ENCODE measurements around the gene DIO1. TPM values are rescaled to one million over a fixed set of nuclear protein-coding genes. Genes with fewer than 3 reads are reported as not detected.
A peak's percentile ranks its signal among the peaks of the same experiment; 100 is the strongest.

Gene DIO1
- total RNA-seq, 1 experiment from 2014 or later: not detected

DNA sequence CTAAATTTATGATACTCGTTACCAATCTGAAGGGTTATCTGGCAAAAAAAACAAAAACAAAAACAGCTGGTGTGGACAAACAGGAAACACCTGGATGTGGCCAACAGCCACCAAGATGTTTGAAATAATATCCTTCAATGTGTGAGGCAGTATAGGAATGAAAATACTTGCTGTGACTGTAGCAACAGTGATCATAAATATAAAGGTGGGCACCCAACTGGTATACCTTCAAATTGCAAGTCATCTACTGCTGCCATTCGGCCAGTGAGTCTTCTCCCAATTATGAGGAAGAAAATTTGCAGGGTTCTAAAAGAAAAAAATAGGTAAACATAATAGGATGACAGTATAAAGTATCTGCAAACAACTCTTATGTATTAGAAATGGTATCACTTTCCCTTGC, 5.3 kb upstream of the DIO1 start:
- no peak for TF ChIP-seq CTCF (IDR thresholded peaks at IDR 0.05; ENCODE audit: unreplicated experiment)
- DNase-seq: no peak
- Mint-ChIP-seq H3K27me3 (ENCODE audit: unreplicated experiment) (no peaks in the 10 kb centered on the region), H3K4me3 (ENCODE audit: low read depth, unreplicated experiment) (peak overlapping the region; percentile 92), H3K27ac (ENCODE audit: unreplicated experiment) (peak overlapping the region; percentile 96), H3K36me3 (ENCODE audit: insufficient read depth, unreplicated experiment) (peaks cover 17% of the 10 kb centered on the region), H3K4me1 (ENCODE audit: low read depth, unreplicated experiment) (peaks cover 12% of the 10 kb centered on the region), H3K9me3 (ENCODE audit: low read depth, unreplicated experiment) (no peaks in the 10 kb centered on the region)
- CTCF ChIA-PET: no interaction called here
- intact Hi-C loops (cut with micrococcal nuclease; ENCODE audit: unreplicated experiment): no loop called here
- BruUV-seq (replicated peaks): no TSS peak

DNA sequence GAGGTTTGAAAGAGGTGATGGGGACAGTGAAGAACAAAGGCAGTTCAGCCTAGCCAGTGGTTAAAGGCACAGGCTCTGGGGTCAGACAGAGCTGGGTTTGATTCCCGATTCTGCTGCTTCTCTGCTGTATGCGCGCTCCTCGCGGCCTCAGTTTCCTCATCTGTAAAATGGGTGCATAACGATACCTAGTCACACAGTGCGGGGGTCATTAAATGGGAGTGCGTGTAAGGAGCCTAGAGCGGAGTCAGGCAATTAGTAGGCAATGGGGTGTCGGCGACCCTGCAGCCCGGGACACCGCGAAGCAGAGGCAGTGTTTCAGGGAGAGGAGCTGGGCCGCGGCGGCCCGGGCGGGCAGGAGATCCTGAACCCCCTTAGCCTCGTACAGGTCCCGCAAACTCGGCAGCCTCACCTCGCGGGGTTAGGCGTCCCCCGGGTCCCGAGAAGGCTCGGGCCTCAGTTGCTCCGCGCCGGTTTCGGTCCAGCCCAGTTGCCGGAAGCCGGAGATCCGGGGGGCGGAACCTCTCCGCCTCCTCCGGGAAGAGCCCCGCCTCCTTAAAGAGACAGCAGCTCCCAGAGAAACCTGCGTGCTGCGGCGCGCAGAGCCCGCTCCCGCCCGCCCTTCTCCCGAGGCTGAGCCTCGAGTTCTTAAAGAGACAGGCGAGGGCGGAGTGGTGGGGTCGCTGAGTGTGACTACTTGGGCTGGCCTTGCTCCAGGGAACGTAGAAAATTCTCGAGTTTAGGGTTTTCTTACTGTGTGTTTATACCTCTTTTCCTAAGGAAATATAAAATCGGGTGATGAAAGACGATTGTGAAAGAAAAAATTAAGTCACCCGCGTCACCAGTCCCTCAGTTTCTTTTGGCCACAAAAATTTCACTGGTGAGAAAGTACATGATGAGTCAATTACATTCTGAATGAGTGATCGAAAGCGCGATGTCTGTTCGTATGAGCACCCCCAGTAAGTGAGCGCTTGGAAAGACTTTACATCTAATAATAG, 4.4 kb upstream of the DIO1 start, which contains the start of gene YIPF1:
Gene YIPF1, minus strand, starts transcription at position 494 of the 995 bp plus-strand sequence. CDS start 860 bp downstream, outside the sequence.
- BruUV-seq (replicated peaks): no TSS peak
- H3K9me3 Mint-ChIP-seq (ENCODE audit: low read depth, unreplicated experiment): no peaks in the 10 kb centered on the region
- TF ChIP-seq CTCF (IDR thresholded peaks at IDR 0.05; ENCODE audit: unreplicated experiment): no peak
- H3K36me3 Mint-ChIP-seq (ENCODE audit: insufficient read depth, unreplicated experiment): peaks cover 17% of the 10 kb centered on the region
- H3K4me3 Mint-ChIP-seq (ENCODE audit: low read depth, unreplicated experiment): peak within 1 kb of the TSS; percentile 92
- H3K4me1 Mint-ChIP-seq (ENCODE audit: low read depth, unreplicated experiment): peaks cover 12% of the 10 kb centered on the region
- CTCF ChIA-PET: interaction anchor here (0.8 to 0.9 kb wide), 2 partner anchors 11 to 56 kb away, joined by 3 to 8 read pairs; partner anchors contain the start of gene IFT25
- no peaks in the 10 kb centered on the region for H3K27me3 Mint-ChIP-seq (ENCODE audit: unreplicated experiment)
- peak within 1 kb of the TSS; percentile 96 for H3K27ac Mint-ChIP-seq (ENCODE audit: unreplicated experiment)
- intact Hi-C loops (cut with micrococcal nuclease; ENCODE audit: unreplicated experiment): no loop called here
- peak; percentile 88 for DNase-seq

DNA sequence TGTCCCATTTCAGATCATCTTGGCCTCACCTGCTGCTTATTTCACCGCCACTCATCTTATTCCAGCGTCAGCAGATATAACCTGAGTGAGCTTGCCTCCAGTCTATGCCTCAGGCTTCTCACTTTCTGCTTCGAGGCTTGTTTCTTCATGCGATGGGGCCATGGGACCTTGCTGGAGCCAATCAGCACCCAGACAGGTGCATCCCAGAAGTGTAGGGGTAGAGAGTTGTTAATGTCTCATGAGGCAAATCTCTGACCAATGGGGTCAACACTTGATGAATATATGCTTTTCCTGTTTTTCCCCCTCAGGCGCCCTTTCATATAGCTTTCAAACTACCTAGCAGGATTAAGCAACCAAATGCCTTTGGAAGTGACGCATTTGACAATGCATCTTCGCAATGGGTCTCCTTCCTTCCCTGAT, 3.5 kb upstream of the DIO1 start:
- CTCF ChIA-PET: no interaction called here
- Mint-ChIP-seq H3K4me1 (ENCODE audit: low read depth, unreplicated experiment) (peaks cover 12% of the 10 kb centered on the region), H3K9me3 (ENCODE audit: low read depth, unreplicated experiment) (no peaks in the 10 kb centered on the region), H3K27ac (ENCODE audit: unreplicated experiment) (no peak overlapping the region), H3K4me3 (ENCODE audit: low read depth, unreplicated experiment) (peak overlapping the region; percentile 92), H3K27me3 (ENCODE audit: unreplicated experiment) (peaks cover 8% of the 10 kb centered on the region), H3K36me3 (ENCODE audit: insufficient read depth, unreplicated experiment) (peaks cover 17% of the 10 kb centered on the region)
- BruUV-seq (replicated peaks): no TSS peak
- no peak for DNase-seq
- no peak for TF ChIP-seq CTCF (IDR thresholded peaks at IDR 0.05; ENCODE audit: unreplicated experiment)
- intact Hi-C loops (cut with micrococcal nuclease; ENCODE audit: unreplicated experiment): no loop called here

DNA sequence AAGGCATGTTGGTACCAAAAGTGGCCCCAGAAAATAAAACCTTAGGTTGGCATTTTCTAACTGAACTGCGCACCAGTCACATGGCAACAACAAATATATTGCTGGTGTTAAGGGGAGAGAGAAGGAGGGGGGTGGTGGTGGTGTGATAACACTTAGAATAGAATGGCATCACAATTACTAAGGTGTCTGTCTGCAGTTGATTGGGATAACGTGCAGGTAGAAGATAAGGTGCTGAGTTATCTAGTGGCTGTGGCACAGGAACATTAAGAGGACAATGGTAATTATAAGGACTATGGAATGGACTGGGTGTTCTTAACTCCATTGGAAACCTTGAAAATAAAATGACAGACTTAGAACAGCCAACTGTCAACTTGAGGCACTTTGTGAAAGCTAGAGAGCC, 3.0 kb upstream of the DIO1 start:
- no peak overlapping the region for H3K4me3 Mint-ChIP-seq (ENCODE audit: low read depth, unreplicated experiment)
- BruUV-seq (replicated peaks): no TSS peak
- H3K27ac Mint-ChIP-seq (ENCODE audit: unreplicated experiment): no peak overlapping the region
- H3K36me3 Mint-ChIP-seq (ENCODE audit: insufficient read depth, unreplicated experiment): peaks cover 17% of the 10 kb centered on the region
- intact Hi-C loops (cut with micrococcal nuclease; ENCODE audit: unreplicated experiment): no loop called here
- no peak for DNase-seq
- peaks cover 12% of the 10 kb centered on the region for H3K27me3 Mint-ChIP-seq (ENCODE audit: unreplicated experiment)
- peaks cover 12% of the 10 kb centered on the region for H3K4me1 Mint-ChIP-seq (ENCODE audit: low read depth, unreplicated experiment)
- CTCF ChIA-PET: interaction anchor here (1.2 kb wide), 1 partner anchor 9 kb away, joined by 3 read pairs; no protein-coding TSS in a partner anchor
- no peak for TF ChIP-seq CTCF (IDR thresholded peaks at IDR 0.05; ENCODE audit: unreplicated experiment)
- no peaks in the 10 kb centered on the region for H3K9me3 Mint-ChIP-seq (ENCODE audit: low read depth, unreplicated experiment)

All from Calu3 (cell line).